Measurements from ENCODE around the gene EIF5B.

Gene EIF5B

GRCh38 chr2:99374747-99375146, 37.6 kb downstream of the EIF5B start:
- no peak for DNase-seq

DNA sequence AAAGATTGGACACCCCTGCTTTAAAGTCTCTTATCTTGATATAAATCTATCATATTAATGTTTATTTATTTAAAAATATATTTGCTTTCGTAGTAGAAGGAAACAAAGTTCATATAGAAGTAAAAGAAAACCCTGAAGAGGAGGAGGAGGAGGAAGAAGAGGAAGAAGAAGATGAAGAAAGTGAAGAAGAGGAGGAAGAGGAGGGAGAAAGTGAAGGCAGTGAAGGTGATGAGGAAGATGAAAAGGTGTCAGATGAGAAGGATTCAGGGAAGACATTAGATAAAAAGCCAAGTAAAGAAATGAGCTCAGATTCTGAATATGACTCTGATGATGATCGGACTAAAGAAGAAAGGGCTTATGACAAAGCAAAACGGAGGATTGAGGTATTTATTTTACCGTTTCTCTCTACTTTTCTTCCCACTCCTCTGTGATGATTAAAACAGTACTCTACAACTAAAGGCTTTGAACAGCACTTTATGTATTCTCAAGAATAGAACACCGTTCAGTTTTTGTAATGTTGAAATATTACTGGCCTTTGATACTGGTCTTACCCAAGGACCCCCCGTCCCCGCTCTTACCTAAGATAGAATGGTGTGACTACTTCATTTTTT, 39.2 kb downstream of the EIF5B start:
- no peak for DNase-seq

DNA sequence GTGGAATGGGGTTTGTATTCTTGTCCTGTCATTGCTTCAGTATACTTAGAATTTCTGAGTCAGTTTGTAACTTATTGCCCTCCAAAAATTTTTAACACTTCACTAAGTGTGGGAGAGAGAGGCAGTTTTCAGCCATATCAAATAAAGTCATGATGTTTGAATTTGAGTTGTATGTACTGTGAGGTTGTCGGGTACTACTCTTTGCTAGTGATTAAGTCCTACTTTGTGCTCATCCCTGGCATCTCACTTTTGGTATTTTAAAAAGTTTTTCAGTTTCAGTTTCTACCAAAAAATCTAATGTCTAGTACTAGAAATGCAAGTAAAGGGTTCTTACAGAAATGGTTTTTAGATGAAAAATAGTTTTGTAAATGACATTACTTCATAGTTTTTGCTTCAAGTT, 40.7 kb downstream of the EIF5B start:
- DNase-seq: no peak

- no peak for DNase-seq
Observed at GRCh38 chr2:99380376-99381010, 43.3 kb downstream of the EIF5B start.

DNA sequence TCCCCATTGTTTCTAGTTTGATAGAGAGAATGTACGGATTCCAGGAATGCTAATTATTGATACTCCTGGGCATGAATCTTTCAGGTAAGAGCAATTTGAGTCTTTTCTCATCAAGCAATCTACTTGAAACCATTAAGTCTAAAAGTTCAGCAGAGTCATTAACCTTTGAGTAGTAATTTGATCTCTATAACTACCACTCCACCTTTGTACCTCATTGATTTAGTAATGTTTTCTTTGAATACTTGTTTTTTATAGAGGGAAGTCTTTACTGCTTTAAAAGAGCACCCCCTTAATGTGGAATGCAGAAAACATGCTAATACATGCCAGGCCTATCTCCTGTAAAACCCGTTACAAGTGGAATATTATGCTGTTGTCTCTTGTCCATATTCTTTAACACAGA, 45.0 kb downstream of the EIF5B start:
- no peak for DNase-seq

DNA sequence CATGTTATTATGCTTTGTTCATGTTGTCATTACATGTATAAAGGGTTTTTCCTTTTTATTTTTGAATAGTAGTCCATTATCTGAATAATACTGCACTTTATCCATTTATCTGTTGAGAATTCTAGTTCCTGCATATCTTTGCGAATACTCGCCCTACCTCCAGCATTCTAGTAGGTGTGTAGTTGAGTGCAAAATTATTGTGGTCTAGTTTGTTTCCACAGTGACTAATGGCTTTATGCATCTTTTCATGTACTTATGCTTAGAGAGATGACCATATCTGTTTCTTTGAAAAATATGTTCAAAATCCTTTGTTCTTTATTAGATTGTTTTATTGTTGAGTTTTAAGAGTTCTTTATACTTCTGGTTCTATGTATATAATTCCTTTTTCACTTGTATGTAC, 48.8 kb downstream of the EIF5B start:
- DNase-seq: no peak

DNA sequence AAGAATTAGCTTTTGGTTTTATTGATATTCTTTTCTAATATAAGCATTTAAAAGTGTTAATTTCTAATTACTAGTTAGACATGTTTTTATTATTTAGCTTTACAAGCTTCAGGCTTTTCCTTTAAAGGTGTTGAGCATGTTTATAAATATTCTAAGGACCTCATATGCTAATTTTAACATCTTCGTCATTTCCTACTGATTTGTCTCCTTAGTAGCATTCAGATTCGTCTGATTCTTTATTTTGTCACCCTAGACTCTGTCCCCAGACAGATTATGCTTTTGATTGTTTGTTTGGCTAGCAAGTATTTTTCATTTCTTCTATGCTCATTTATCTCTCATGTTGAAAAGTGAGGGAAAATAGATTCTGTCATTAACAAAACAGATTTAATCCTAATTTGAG, 51.7 kb downstream of the EIF5B start:
- no peak for DNase-seq

- no peak for DNase-seq
Observed at GRCh38 chr2:99389371-99389770, 52.2 kb downstream of the EIF5B start.

DNA sequence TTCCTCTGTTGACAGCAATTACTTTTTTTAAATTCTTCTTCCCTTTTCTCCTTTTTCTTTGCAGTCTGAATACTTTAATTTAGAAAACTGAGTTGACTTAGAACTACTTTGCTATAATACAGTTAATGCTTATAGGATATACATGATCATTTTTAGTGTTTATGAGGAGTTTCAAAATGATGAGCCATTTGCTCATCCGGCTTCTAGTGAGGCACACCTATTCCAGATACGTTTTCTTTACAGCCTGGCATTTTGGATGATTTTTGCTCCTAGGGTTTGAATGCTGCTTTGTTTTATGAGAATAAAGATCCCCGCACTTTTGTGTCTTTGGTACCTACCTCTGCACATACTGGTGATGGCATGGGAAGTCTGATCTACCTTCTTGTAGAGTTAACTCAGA, 52.8 kb downstream of the EIF5B start:
- DNase-seq: no peak

GRCh38 chr2:99395589-99396130, 58.5 kb downstream of the EIF5B start:
- no peak for DNase-seq

GRCh38 chr2:99397266-99397920, 60.2 kb downstream of the EIF5B start:
- DNase-seq: no peak

- no peak for DNase-seq
Observed at GRCh38 chr2:99398303-99398702, 61.1 kb downstream of the EIF5B start.

- no peak for DNase-seq
Observed at GRCh38 chr2:99399063-99399462, 61.9 kb downstream of the EIF5B start.

DNA sequence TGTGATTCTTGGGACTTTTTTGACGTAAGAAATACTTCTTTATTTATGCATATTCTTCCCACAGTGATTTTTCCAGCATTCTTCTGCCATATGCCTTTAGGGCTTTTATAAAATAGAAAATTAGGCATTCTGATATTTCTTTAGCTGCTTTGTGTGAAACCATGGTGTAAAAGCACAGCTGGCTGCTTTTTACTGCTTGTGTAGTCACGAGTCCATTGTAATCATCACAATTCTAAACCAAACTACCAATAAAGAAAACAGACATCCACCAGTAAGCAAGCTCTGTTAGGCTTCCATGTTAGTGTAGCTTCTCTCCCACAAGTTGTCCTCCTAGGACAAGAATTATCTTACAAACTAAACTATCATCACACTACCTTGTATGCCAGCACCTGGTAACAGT, 62.6 kb downstream of the EIF5B start:
- DNase-seq: no peak

DNA sequence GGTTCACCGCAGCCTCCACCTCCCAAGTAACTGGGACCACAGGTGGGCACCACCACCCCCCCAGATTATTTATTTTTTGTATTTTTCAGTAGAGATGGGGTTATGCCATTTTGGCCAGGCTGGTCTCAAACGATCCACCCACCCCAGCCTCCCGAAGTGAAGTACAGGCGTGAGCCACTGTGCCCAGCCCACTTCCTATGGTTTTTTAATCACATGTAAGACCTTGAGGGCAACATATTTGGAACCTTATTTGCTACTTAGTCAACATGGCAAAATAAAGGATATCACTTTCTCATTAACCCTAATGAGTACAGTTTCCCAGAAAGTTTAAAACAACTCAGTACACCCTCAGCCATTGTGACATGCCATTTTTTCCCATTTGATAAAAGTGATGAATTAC, 64.7 kb downstream of the EIF5B start:
- no peak for DNase-seq

DNA sequence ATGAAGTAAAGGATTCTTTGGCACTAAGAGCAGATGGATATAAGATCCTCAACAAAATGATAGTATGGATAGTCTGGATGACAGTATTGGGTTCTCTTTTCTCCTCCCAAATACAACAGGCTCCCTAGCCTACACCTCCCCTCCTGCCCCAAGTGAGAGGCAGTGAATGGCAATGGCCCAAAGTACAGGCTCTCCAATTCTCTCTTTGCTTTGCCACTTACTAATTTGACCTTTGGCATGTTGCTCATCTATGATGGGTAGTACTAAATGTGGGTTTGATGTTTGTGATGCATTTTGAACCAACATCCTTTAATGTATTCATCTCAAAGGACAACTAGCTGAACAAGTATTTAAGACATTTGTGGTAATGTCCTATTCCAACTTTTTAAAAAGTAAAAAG, 65.9 kb downstream of the EIF5B start:
- DNase-seq: no peak

DNA sequence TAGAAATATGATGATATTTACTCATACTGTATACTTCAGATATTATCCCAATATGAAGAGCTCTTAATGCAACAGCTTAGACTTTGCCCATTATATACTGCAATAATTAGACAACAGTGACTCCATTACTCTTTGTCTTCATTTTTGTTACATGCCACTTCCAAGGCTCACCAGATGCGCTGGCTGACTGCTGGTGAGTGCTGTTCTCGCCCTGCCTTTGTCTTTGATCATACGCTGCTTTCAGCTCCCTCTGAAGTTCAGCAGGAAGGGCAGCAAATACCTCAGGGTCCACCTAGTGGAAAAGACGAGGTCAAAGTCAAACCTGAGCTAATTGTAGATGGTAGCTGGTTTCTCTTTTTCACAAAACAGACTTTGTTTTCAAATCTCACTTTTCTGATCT, 66.3 kb downstream of the EIF5B start:
- DNase-seq: no peak

- DNase-seq: no peak
Observed at GRCh38 chr2:99404039-99404796, 67.0 kb downstream of the EIF5B start.

DNA sequence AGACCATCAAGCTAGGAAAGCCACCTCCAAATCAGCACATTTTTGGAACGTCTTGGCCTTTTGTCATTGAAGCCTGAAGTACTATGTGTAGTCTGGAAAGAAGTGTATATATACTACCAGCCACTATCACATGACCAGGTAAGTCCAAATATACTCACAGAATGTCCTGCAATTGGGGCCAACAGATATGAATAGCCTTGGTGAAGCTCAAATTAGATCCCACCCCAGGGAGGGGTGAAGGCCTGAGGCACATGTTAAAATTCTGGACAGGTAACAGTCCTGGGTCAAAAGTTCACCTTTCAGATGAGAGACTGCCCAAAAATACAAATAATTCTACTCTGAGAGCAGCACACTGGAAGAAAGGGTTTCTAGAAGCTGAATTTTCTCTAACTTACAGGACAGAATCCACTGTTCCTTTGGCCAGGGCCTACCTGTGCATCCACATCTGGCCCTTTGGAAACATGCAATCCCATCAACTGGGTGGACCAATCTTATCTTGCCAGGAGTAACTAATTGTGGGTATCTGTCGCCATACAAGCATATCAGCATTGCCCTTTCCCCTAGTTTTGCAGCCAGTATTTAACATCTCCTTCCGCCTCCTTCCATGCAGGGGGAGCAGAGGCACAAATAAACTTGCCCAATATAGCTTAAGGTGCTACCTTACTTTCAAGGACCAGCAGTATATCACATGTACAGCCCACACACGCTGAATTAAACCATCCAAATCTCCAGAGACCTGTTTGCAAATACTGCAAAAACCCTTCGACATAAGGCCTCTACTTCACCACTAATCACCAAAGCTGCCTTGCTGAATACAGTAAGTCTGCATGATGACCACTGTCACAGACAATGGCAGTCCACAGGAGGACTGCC, 67.8 kb downstream of the EIF5B start:
- no peak for DNase-seq

GRCh38 chr2:99406137-99406536, 68.9 kb downstream of the EIF5B start:
- DNase-seq: no peak

- no peak for DNase-seq
Observed at GRCh38 chr2:99410276-99410675, 73.1 kb downstream of the EIF5B start.

GRCh38 chr2:99414566-99414965, 77.4 kb downstream of the EIF5B start:
- no peak for DNase-seq

DNA sequence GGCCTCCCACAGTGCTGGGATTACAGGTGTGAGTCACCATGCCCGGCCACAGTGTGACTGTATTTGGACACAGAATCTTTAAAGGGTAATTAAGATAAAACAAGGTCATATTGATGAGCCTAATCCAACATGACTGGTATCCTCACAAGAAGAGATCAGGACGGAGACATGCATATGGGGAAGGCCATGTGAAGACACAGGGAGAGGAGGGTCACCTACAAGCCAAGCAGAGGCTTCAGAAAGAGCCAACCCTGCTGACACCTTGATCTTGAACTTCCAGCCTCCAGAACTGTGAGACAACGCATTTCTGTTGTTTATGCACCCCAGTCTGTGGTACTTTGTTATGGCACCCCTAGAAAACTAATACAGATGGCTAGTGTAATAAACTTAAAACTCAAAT, 80.2 kb downstream of the EIF5B start:
- no peak for DNase-seq

All from activated CD8-positive, alpha-beta memory T cell treated with anti-CD3 and anti-CD28 coated beads for 24 hours (primary cell).